ENCODE measurements around the gene OIT3.

OIT3 gene

DNA sequence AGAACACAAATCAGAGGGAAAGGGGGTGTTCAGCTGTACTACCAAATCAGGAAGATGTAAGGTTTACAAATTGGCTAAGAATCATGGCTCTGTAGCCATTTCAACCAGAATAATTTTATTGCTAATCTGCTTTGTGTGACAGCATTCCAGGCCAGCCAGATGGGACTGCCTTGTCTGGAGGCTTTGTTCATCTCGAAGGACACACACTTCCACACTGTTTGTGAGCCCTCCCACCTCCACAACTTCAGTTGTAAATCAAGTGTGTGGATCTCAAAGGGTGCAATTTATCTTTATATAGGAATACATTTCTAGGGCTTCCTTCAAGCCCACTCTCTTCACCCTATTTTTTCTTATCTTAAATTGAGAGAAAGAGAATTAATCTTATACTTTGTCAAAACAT, 6.9 kb upstream of the OIT3 start:
- Histone ChIP-seq H3K4me3 (ENCODE audit: low read depth, low read length) (no peak overlapping the region), H3K27ac (ENCODE audit: extremely low read depth, low read depth, low read length) (no peak overlapping the region)
- CTCF ChIA-PET: interaction anchor here (0.6 to 0.7 kb wide), 2 partner anchors 173 to 485 kb away, joined by 4 to 6 read pairs; no protein-coding TSS in a partner anchor

More for the DNA sequence above, 6.9 kb upstream of the OIT3 start:
- no peaks in the 10 kb centered on the region for H3K9me3 ChIP-seq (ENCODE audit: control insufficient read depth, insufficient read depth, low read depth, low read length)
- no peaks in the 10 kb centered on the region; the same call in 1 of the 2 replicates for H3K4me1 ChIP-seq (ENCODE audit: control insufficient read depth, insufficient read depth, low read length)
- POLR2A ChIA-PET: no interaction called here
- peaks cover 0 to 18% of the 10 kb centered on the region in 2 experiments; a peak in 1 of 3 replicates for H3K36me3 ChIP-seq (ENCODE audit: control insufficient read depth in 2 of 2, insufficient read depth in 1 of 2, low read length in 2 of 2)
- TF ChIP-seq ZNF549 (tag by site-specific recombination; IDR thresholded peaks at IDR 0.05) (no peak), ZNF175 (tag by site-specific recombination; IDR thresholded peaks at IDR 0.05) (no peak), ZNF324 (tag by site-specific recombination; IDR thresholded peaks at IDR 0.05) (no peak), ZNF473 (tag by site-specific recombination; IDR thresholded peaks at IDR 0.05) (no peak), ZNF174 (tag by site-specific recombination; IDR thresholded peaks at IDR 0.05) (no peak), ZNF26 (tag by site-specific recombination; IDR thresholded peaks at IDR 0.05) (no peak), BCL11B (tag by site-specific recombination; IDR thresholded peaks at IDR 0.05; ENCODE audit: low read depth) (no peak), KLF16 (tag by site-specific recombination; IDR thresholded peaks at IDR 0.05) (no peak), ZNF391 (tag by site-specific recombination; IDR thresholded peaks at IDR 0.05; ENCODE audit: borderline replicate concordance, low read depth) (no peak), ZNF354C (tag by site-specific recombination; IDR thresholded peaks at IDR 0.05; ENCODE audit: borderline replicate concordance, low read depth) (no peak), ZNF501 (tag by site-specific recombination; IDR thresholded peaks at IDR 0.05) (no peak), ZNF621 (tag by site-specific recombination; IDR thresholded peaks at IDR 0.05) (no peak), ZNF148 (tag by site-specific recombination; IDR thresholded peaks at IDR 0.05; ENCODE audit: borderline replicate concordance) (no peak)
- TF ChIP-seq, protein P1, sequence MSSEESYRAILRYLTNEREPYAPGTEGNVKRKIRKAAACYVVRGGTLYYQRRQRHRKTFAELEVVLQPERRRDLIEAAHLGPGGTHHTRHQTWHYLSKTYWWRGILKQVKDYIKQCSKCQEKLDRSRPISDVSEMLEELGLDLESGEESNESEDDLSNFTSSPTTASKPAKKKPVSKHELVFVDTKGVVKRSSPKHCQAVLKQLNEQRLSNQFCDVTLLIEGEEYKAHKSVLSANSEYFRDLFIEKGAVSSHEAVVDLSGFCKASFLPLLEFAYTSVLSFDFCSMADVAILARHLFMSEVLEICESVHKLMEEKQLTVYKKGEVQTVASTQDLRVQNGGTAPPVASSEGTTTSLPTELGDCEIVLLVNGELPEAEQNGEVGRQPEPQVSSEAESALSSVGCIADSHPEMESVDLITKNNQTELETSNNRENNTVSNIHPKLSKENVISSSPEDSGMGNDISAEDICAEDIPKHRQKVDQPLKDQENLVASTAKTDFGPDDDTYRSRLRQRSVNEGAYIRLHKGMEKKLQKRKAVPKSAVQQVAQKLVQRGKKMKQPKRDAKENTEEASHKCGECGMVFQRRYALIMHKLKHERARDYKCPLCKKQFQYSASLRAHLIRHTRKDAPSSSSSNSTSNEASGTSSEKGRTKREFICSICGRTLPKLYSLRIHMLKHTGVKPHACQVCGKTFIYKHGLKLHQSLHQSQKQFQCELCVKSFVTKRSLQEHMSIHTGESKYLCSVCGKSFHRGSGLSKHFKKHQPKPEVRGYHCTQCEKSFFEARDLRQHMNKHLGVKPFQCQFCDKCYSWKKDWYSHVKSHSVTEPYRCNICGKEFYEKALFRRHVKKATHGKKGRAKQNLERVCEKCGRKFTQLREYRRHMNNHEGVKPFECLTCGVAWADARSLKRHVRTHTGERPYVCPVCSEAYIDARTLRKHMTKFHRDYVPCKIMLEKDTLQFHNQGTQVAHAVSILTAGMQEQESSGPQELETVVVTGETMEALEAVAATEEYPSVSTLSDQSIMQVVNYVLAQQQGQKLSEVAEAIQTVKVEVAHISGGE (tag by site-specific recombination; conservative IDR thresholded peaks at IDR 0.05; ENCODE audit: low read depth): no peak
- TF ChIP-seq, protein P2, sequence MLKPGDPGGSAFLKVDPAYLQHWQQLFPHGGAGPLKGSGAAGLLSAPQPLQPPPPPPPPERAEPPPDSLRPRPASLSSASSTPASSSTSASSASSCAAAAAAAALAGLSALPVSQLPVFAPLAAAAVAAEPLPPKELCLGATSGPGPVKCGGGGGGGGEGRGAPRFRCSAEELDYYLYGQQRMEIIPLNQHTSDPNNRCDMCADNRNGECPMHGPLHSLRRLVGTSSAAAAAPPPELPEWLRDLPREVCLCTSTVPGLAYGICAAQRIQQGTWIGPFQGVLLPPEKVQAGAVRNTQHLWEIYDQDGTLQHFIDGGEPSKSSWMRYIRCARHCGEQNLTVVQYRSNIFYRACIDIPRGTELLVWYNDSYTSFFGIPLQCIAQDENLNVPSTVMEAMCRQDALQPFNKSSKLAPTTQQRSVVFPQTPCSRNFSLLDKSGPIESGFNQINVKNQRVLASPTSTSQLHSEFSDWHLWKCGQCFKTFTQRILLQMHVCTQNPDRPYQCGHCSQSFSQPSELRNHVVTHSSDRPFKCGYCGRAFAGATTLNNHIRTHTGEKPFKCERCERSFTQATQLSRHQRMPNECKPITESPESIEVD (tag by site-specific recombination; IDR thresholded peaks at IDR 0.05): no peak
- TF ChIP-seq, protein P3, sequence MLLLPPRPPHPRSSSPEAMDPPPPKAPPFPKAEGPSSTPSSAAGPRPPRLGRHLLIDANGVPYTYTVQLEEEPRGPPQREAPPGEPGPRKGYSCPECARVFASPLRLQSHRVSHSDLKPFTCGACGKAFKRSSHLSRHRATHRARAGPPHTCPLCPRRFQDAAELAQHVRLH (tag by site-specific recombination; IDR thresholded peaks at IDR 0.05): no peak
- TF ChIP-seq, protein P4, sequence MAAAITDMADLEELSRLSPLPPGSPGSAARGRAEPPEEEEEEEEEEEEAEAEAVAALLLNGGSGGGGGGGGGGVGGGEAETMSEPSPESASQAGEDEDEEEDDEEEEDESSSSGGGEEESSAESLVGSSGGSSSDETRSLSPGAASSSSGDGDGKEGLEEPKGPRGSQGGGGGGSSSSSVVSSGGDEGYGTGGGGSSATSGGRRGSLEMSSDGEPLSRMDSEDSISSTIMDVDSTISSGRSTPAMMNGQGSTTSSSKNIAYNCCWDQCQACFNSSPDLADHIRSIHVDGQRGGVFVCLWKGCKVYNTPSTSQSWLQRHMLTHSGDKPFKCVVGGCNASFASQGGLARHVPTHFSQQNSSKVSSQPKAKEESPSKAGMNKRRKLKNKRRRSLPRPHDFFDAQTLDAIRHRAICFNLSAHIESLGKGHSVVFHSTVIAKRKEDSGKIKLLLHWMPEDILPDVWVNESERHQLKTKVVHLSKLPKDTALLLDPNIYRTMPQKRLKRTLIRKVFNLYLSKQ (tag by site-specific recombination; IDR thresholded peaks at IDR 0.05; ENCODE audit: borderline replicate concordance): no peak
